Endothelial cell of umbilical vein (primary cell): ENCODE results near the gene PLXNA4. TPM values are rescaled to one million over a fixed set of nuclear protein-coding genes. Genes with fewer than 3 reads are reported as not detected.

ENCODE experiments used
- BruUV-seq: library from RNA; stranded (reverse); fragments of 400-500 nt; replicated peaks from 2 replicates; lab custom pipeline; 2021; lab: Mats Ljungman, UMichigan
- CTCF ChIA-PET: fragments of 300-600, 350-600 bp; sonication (Branson Sonifier 250); formaldehyde crosslinking; loops from one replicate; lab custom pipeline; 2021; ENCODE audit warnings: antibody characterized with exemption, inconsistent platforms; lab: Charles Lee
- POLR2A ChIA-PET: fragments of 300-600, 350-600 bp; sonication (Branson Sonifier 250); formaldehyde crosslinking; loops from one replicate; lab custom pipeline; 2021; ENCODE audit warnings: antibody characterized with exemption, inconsistent platforms; lab: Charles Lee
- DNase-seq: peaks from one replicate; pipeline ENCODE4 v3.0.0-alpha.2; 2011; ENCODE audit warnings: low read depth, low spot score
- FAIRE-seq: peaks from 2 replicates; lab custom pipeline; 2011; peaks lifted over from hg19 to GRCh38; lab: Jason Lieb, UNC
- H2AFZ ChIP-seq: 2 replicates; pipeline ENCODE4 v1.6.0; 2012; ENCODE audit warnings: low read depth, low read length, control low read depth, inconsistent platforms
- H3K27ac ChIP-seq: 2 replicates; pipeline ENCODE4 v1.5.1; 2011; ENCODE audit warnings: low read depth, mild to moderate bottlenecking, control low read depth, low read length, moderate library complexity; ENCODE audit not compliant: insufficient read depth
- H3K27me3 ChIP-seq, 2 experiments: 2 replicates each; pipeline versions ENCODE4 v1.6.0 to v1.6.1; 2011; ENCODE audit warnings: low read length in 2 of 2, mixed read lengths in 1 of 2; ENCODE audit not compliant: control insufficient read depth in 2 of 2, insufficient read depth in 2 of 2
- H3K36me3 ChIP-seq, 2 experiments: 2 replicates in 1 of 2; 3 replicates in 1 of 2; pipeline ENCODE4 v1.5.1; 2011; ENCODE audit warnings: low read length in 2 of 2, mild to moderate bottlenecking in 1 of 2, moderate library complexity in 1 of 2; ENCODE audit not compliant: control insufficient read depth in 2 of 2, insufficient read depth in 2 of 2; ENCODE audit errors: extremely low read depth in 1 of 2
- H3K4me1 ChIP-seq: 3 replicates; pipeline ENCODE4 v1.5.1; 2011; ENCODE audit warnings: mild to moderate bottlenecking, low read length; ENCODE audit not compliant: control insufficient read depth, insufficient read depth; ENCODE audit errors: extremely low read depth
- H3K4me2 ChIP-seq: 2 replicates; pipeline ENCODE4 v1.6.1; 2011; ENCODE audit warnings: low read length, control low read depth, mixed read lengths; ENCODE audit not compliant: insufficient read depth
- H3K4me3 ChIP-seq, 3 experiments: fragments of 200-600 bp in 1 of 3; sonication (generic), shearing (Covaris generic) in 1 of 3; replicated peaks in 1 of 3; 2 replicates each; pipeline ENCODE4 v1.5.1; 2011 to 2016; ENCODE audit warnings: control low read depth in 3 of 3, low read length in 3 of 3, mild to moderate bottlenecking in 2 of 3, inconsistent platforms in 1 of 3, low read depth in 1 of 3, moderate library complexity in 1 of 3; ENCODE audit not compliant: insufficient read depth in 1 of 3
- H3K79me2 ChIP-seq: 2 replicates; pipeline ENCODE4 v1.6.0; 2012; ENCODE audit warnings: low read length, inconsistent platforms; ENCODE audit not compliant: control insufficient read depth, insufficient read depth
- H3K9ac ChIP-seq: replicated peaks from 2 replicates; pipeline ENCODE3; 2011; ENCODE audit warnings: low read length, control low read depth; ENCODE audit not compliant: insufficient read depth; ENCODE audit errors: extremely low read depth
- H3K9me1 ChIP-seq: replicated peaks from 3 replicates; pipeline ENCODE4 v1.6.0; 2011; ENCODE audit warnings: mild to moderate bottlenecking, low read length; ENCODE audit not compliant: control insufficient read depth, insufficient read depth; ENCODE audit errors: extremely low read depth
- H3K9me3 ChIP-seq: replicated peaks from 2 replicates; pipeline ENCODE4 v1.5.1; 2012; ENCODE audit warnings: low read length, inconsistent platforms; ENCODE audit not compliant: control insufficient read depth, insufficient read depth
- H4K20me1 ChIP-seq: replicated peaks from 2 replicates; pipeline ENCODE3; 2011; ENCODE audit warnings: mild to moderate bottlenecking, low read length; ENCODE audit not compliant: control insufficient read depth, insufficient read depth; ENCODE audit errors: extremely low read depth
- EZH2 ChIP-seq: IDR thresholded peaks from 2 replicates; pipeline ENCODE4 v1.6.1; 2012; ENCODE audit warnings: borderline replicate concordance, low read depth, mild to moderate bottlenecking, moderate library complexity, low read length, inconsistent platforms; ENCODE audit not compliant: severe bottlenecking
- MYC ChIP-seq: IDR thresholded peaks from one replicate; pipeline ENCODE4 v1.6.1; 2011; ENCODE audit warnings: mild to moderate bottlenecking, low read depth, low read length
- POLR2AphosphoS5 ChIP-seq: IDR thresholded peaks from 2 replicates; pipeline ENCODE4 v1.6.1; 2012; ENCODE audit warnings: low read depth, mild to moderate bottlenecking, control low read depth, low read length, moderate library complexity; ENCODE audit not compliant: insufficient read depth
- dilution Hi-C: fragments of 300-500 bp; cut with MboI; formaldehyde crosslinking; loops from one replicate; pipeline ENCODE4 v1.15.0; 2019; ENCODE audit warnings: low sequenced_read_pairs; ENCODE audit not compliant: extremely low pct_ligation_motif_present
- intact Hi-C: fragments of 100-400 bp; cut with micrococcal nuclease; formaldehyde crosslinking; loops from one replicate; pipeline ENCODE4 v1.10.0; 2022
- polyA plus RNA-seq, 4 experiments: library from polyadenylated mRNA; depleted of rRNA in 3 of 4; stranded (reverse) in 3 of 4; unstranded in 1 of 4; fragments of >200 nt; gene quantifications; 2 replicates each; pipeline versions ENCODE4 v1.2.1 to v1.2.3, GENCODE V29; 2011 to 2012; ENCODE audit warnings: missing spikeins in 1 of 4
- total RNA-seq: library from RNA; stranded (reverse); gene quantifications from 2 replicates; pipeline ENCODE4 v1.2.3, GENCODE V29; 2021
- TF ChIP-seq, protein P1 (sequence below): IDR thresholded peaks from 2 replicates; pipeline ENCODE4 v1.6.1; 2011; ENCODE audit not compliant: insufficient read depth, insufficient read length
- TF ChIP-seq, protein P2 (sequence below), 2 donors: IDR thresholded peaks; 1 replicate in 1 of 2; 2 replicates in 1 of 2; pipeline ENCODE4 v1.5.1; 2011; ENCODE audit warnings: low read length in 2 of 2, mild to moderate bottlenecking in 2 of 2, moderate library complexity in 2 of 2, control low read depth in 1 of 2, inconsistent platforms in 1 of 2, low read depth in 1 of 2; ENCODE audit not compliant: insufficient read depth in 1 of 2; ENCODE audit errors: extremely low read depth in 1 of 2

Gene PLXNA4
- total and polyA plus RNA-seq, 2 donors (not counting 3 experiments of a cell fraction or from before 2014, with no cell fraction given), result 12.1 to 20.4 TPM

DNA sequence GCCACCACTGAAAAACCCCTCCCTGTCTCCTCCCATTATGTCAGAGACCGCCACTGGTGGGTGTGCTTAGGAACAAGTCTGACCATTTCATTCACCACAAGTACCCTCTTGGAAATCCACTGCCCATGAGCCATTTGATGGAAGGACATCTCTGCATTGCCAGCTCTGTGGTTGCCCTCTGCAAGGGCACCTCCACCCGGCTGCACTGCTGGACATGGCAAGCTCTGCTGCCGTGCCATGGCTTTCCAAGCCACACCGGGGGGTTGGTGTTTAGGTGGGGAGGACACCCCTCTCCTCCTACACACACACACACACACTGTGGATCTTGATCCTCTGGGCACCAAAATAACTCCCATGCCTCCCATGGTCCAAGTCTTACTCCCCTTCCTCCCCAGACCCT lies 5.2 kb upstream of the PLXNA4 start:
- no peaks in the 10 kb centered on the region for H3K9me1 ChIP-seq
- H3K9ac ChIP-seq, result no peak overlapping the region
- H3K79me2 ChIP-seq, result no peaks in the 10 kb centered on the region
- intact Hi-C loops, result loop anchor here (2.0 kb wide), 2 partner anchors 437 to 763 kb away; no protein-coding TSS in a partner anchor
- no peaks in the 10 kb centered on the region for H4K20me1 ChIP-seq
- FAIRE-seq (no peak), DNase-seq (no peak)
- dilution Hi-C loops, result no loop called here
- no peak overlapping the region for H3K4me2 ChIP-seq
- no peak overlapping the region for H2AFZ ChIP-seq
- H3K4me1 ChIP-seq, result peaks cover 5% of the 10 kb centered on the region
- TF ChIP-seq EZH2 (no peak), MYC (no peak), POLR2AphosphoS5 (no peak)
- TF ChIP-seq, protein P1, sequence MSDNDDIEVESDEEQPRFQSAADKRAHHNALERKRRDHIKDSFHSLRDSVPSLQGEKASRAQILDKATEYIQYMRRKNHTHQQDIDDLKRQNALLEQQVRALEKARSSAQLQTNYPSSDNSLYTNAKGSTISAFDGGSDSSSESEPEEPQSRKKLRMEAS, result no peak
- TF ChIP-seq, protein P2, sequence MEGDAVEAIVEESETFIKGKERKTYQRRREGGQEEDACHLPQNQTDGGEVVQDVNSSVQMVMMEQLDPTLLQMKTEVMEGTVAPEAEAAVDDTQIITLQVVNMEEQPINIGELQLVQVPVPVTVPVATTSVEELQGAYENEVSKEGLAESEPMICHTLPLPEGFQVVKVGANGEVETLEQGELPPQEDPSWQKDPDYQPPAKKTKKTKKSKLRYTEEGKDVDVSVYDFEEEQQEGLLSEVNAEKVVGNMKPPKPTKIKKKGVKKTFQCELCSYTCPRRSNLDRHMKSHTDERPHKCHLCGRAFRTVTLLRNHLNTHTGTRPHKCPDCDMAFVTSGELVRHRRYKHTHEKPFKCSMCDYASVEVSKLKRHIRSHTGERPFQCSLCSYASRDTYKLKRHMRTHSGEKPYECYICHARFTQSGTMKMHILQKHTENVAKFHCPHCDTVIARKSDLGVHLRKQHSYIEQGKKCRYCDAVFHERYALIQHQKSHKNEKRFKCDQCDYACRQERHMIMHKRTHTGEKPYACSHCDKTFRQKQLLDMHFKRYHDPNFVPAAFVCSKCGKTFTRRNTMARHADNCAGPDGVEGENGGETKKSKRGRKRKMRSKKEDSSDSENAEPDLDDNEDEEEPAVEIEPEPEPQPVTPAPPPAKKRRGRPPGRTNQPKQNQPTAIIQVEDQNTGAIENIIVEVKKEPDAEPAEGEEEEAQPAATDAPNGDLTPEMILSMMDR (IDR thresholded peaks at IDR 0.05; ENCODE audit: extremely low read depth in 1 of 2, insufficient read depth in 1 of 2, low read depth in 1 of 2, low read length in 2 of 2), result no peak
- H3K27ac ChIP-seq, result no peak overlapping the region
- no TSS peak for BruUV-seq
- H3K27me3 ChIP-seq, result no peaks in the 10 kb centered on the region
- no peaks in the 10 kb centered on the region for H3K36me3 ChIP-seq
- ChIA-PET CTCF (interaction anchor here (0.9 to 11.8 kb wide), 39 partner anchors 8 to 891 kb away, joined by 3 to 268 read pairs (median 5); no protein-coding TSS in a partner anchor), POLR2A (no interaction called here)
- H3K9me3 ChIP-seq, result no peaks in the 10 kb centered on the region
- no peak overlapping the region for H3K4me3 ChIP-seq
